ENCODE measurements around the gene NUP153.
"Not testable (repeated sequence)": the region's sequence is repeated elsewhere in the genome, so short reads cannot be mapped to it uniquely, and the experiment has no call there.

NUP153 gene

GRCh38 chr6:17706580-17707370 lies at the start of gene NUP153:
NUP153 (minus strand) TSS chr6:17706925; CDS start chr6:17706387, 538 bp downstream.
- peak; percentile 100 for DNase-seq (ENCODE audit: low read depth, low spot score)

GRCh38 chr6:17754254-17754653 lies 47.5 kb upstream of the NUP153 start:
- DNase-seq (ENCODE audit: low read depth, low spot score) = no peak

GRCh38 chr6:17745324-17745723 lies 38.6 kb upstream of the NUP153 start:
- DNase-seq (ENCODE audit: low read depth, low spot score) = not testable (repeated sequence)

- DNase-seq (ENCODE audit: low read depth, low spot score) = not testable (repeated sequence)
Measured at GRCh38 chr6:17744757-17745308, 38.1 kb upstream of the NUP153 start.

GRCh38 chr6:17744019-17744756 lies 37.5 kb upstream of the NUP153 start:
- DNase-seq (ENCODE audit: low read depth, low spot score) = no peak

GRCh38 chr6:17741507-17741906 lies 34.8 kb upstream of the NUP153 start:
- no peak for DNase-seq (ENCODE audit: low read depth, low spot score)

GRCh38 chr6:17740559-17741220 lies 34.0 kb upstream of the NUP153 start:
- DNase-seq (ENCODE audit: low read depth, low spot score) = no peak

- DNase-seq (ENCODE audit: low read depth, low spot score) = no peak
Measured at GRCh38 chr6:17737704-17738252, 31.1 kb upstream of the NUP153 start.

GRCh38 chr6:17735311-17735710 lies 28.6 kb upstream of the NUP153 start:
- DNase-seq (ENCODE audit: low read depth, low spot score) = not testable (repeated sequence)

GRCh38 chr6:17730078-17730704 lies 23.5 kb upstream of the NUP153 start:
- DNase-seq (ENCODE audit: low read depth, low spot score) = no peak

GRCh38 chr6:17729223-17730077 lies 22.7 kb upstream of the NUP153 start:
- no peak for DNase-seq (ENCODE audit: low read depth, low spot score)

- no peak for DNase-seq (ENCODE audit: low read depth, low spot score)
Measured at GRCh38 chr6:17728551-17729222, 22.0 kb upstream of the NUP153 start.

- DNase-seq (ENCODE audit: low read depth, low spot score) = no peak
Measured at GRCh38 chr6:17725083-17725482, 18.4 kb upstream of the NUP153 start.

- no peak for DNase-seq (ENCODE audit: low read depth, low spot score)
Measured at GRCh38 chr6:17724341-17724740, 17.6 kb upstream of the NUP153 start.

- DNase-seq (ENCODE audit: low read depth, low spot score) = no peak
Measured at GRCh38 chr6:17721671-17722070, 14.9 kb upstream of the NUP153 start.

GRCh38 chr6:17719323-17720041 lies 12.8 kb upstream of the NUP153 start:
- DNase-seq (ENCODE audit: low read depth, low spot score) = no peak

- no peak for DNase-seq (ENCODE audit: low read depth, low spot score)
Measured at GRCh38 chr6:17716221-17716620, 9.5 kb upstream of the NUP153 start.

GRCh38 chr6:17714879-17715851 lies 8.4 kb upstream of the NUP153 start:
- peak; percentile 14 for DNase-seq (ENCODE audit: low read depth, low spot score)
